GM18508 (cell line): ENCODE results near the gene ELOVL1.

Source experiments
- ATAC-seq: cut with Tn5 transposase; IDR thresholded peaks from one replicate; pipeline ENCODE4 v1.9.1; 2021; ENCODE audit warnings: moderate number of reproducible peaks; ENCODE audit not compliant: insufficient read depth, unreplicated experiment

Gene ELOVL1

DNA sequence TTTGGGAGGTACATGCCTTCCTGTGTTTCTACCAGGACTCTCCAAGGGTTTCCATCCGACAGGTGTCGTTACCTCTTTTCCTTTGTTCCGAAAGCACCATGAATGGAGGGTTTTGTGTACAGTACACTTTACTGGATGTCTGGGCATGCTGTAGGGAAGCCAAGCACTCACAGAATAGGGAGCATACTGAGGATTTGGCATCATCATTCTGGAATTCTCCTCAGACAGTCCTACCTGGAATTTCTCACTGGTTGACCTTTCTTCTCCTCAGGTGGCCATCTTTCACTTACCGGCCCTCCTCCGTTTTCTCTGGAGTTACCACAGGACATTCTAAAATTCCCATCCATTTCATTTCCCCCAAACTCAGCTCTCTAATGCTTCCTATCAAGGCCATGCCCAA is 36.1 kb downstream of the ELOVL1 start:
- no peak for ATAC-seq

DNA sequence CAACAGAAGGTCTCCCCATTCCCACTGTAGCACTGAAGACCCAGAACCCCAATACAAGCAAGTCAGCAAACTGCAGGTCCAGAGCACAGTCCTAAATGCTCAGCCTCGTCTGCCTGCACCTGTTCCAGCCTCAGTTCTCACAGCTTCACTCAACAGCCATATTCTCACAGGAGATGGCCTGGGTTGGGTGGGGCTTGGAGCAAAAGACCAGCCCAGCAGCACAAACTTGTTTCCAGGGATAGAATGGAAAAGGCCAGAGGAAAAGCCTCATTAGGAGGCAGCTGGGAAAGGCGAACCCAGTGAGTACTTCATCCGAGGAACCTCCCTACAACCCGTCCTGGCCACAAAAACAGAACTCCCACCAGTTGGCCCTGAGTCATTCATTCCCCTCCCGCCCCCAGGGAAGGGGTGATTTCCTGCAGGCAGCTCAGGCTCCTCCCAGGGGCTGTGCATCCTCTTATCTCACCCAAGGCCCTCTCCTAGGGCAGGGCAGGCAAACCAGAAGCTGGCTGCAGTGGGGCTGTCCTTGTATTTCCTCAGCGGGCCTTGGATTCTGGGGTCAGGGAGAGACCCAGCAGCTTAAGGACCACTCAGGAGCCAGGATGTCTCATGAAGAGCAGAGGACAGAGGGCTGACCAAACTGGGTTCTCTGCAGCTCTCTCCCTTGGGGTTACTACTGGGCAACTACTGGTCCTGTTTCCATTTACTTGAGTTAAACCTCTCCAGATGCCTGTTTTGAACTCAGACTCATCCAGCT is 37.6 kb downstream of the ELOVL1 start:
- no peak for ATAC-seq

GRCh38 chr1:43327549-43328292 is 40.1 kb downstream of the ELOVL1 start:
- ATAC-seq, result no peak

DNA sequence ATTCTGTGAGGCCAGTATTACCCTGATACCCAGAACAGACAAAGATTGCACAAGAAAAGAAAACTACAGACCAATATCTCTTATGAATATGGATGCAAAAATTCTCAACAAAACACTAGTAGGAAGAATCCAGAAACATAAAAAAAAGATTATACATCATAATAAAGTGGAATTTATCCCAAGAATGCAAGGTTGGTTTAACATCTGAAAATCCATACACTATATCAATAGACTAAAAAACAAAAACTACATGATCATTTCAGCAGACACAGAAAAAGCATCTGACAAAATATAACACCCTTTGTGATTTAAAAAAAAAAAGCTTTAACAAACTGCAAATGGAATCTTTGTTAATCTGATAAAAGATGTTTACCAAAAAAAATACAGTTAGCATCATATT is 42.4 kb downstream of the ELOVL1 start:
- no peak for ATAC-seq

GRCh38 chr1:43324810-43325209 is 43.0 kb downstream of the ELOVL1 start:
- ATAC-seq, result no peak

DNA sequence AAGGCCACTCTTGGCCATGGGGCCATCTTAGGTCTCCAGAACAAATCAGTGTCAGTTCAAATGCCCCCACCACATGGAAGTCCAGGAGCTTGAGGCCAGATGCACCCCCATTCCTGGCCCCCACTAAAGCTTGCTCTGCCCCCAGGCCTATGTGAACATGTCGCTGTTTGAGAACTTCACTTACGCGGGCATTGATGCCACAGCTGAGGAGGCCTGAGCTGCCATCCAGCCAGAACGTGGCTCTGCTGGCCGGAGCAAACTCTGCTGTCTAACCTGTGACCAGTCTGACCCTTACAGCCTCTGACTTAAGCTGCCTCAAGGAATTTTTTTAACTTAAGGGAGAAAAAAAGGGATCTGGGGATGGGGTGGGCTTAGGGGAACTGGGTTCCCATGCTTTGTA is 45.3 kb downstream of the ELOVL1 start:
- ATAC-seq, result no peak

DNA sequence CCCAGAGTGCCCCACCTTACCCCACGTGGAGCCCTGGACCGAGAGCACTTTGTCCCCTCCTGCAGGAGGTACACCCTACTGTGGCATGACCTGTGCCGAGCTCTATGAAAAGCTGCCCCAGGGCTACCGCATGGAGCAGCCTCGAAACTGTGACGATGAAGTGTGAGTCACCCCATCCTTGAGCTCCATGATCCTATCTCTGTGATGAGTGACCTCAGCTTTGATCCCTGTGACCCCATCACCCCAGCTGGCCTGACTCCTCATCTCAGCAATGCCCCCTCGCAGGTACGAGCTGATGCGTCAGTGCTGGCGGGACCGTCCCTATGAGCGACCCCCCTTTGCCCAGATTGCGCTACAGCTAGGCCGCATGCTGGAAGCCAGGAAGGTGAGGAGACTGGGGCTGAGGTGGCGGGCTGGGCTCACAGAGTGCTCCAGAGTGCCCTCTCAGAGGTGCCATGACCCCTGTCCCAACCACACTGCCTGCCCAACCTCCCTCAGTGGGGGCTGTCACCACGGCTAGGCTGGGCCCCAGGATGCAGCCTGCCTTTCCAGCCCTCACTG is 46.4 kb downstream of the ELOVL1 start:
- no peak for ATAC-seq

DNA sequence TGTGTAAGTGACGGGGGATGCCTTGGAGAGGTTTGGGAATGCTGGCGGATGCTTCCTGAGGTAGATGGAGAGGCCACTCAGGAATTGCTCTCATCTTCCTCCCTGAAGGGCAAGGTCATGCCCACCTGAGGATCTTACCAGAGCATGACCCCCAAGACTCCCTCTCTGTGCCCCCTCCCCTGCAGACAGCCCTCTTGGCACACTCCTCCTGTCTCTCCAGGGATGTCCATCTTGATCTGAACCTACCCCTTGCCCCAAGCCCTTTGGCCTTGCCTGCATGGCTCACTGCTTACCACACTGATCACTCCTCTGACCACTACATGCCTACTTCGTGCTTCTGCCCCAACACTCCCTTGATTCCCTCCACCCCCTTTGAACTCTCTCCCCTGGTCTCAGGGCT is 48.0 kb downstream of the ELOVL1 start:
- ATAC-seq, result no peak

- ATAC-seq, result no peak
These were observed 48.5 kb downstream of the ELOVL1 start for GRCh38 chr1:43319288-43319687.

- no peak for ATAC-seq
These were observed 49.0 kb downstream of the ELOVL1 start for GRCh38 chr1:43318831-43319230.

DNA sequence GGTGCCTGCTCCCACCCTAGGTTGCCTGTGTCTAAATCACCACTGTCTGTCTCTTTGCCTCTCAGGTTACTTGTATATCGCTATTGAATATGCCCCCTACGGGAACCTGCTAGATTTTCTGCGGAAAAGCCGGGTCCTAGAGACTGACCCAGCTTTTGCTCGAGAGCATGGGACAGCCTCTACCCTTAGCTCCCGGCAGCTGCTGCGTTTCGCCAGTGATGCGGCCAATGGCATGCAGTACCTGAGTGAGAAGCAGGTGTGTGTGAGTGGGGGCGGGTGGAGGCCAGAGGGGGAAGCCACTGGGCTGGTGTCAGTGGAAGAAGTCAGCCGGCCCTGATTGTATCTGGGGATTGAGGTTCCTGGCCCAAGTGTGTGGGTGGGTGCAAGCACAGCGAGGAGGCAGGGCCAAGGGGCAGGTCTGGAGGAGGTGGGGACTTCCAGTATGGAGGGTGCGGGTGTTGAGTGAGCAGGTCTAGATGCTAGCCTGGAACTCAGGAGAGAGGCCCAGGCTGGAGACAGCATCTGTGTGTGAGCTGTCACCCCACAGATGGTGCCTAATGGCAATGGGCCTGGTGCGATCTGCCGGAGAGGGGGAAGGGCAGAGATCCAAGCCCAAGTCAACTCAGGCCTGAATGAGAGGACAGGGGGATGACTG is 49.9 kb downstream of the ELOVL1 start:
- no peak for ATAC-seq

GRCh38 chr1:43316738-43317520 is 50.9 kb downstream of the ELOVL1 start:
- no peak for ATAC-seq

- ATAC-seq, result no peak
These were observed 51.7 kb downstream of the ELOVL1 start for GRCh38 chr1:43315963-43316737.

GRCh38 chr1:43315481-43315880 is 52.3 kb downstream of the ELOVL1 start:
- no peak for ATAC-seq

DNA sequence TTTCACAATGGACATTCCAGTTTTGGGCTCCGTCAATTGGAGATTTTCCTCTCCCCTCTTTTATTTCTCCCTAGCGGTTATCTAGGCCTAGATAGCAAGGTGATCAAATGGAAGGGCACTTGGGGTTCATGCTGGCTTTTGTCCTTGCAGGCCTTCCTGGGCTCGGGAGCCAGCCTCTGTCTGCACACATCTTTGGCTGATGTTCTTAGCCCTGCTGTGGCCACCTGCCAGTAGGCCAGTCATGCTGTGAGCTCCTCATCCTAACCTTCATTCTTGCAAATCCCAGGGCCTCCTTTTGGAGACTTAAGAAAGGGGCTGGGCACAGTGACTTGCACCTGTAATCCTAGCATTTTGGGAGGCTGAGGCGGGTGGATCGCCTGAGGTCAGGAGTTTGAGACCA is 53.6 kb downstream of the ELOVL1 start:
- ATAC-seq, result no peak

GRCh38 chr1:43313771-43314170 is 54.0 kb downstream of the ELOVL1 start:
- ATAC-seq, result no peak
